GM12878 (cell line): ENCODE measurements around the gene VEGFB. TPM values are rescaled to one million over a fixed set of nuclear protein-coding genes. Genes with fewer than 3 reads are reported as not detected.

Experiments
- ATAC-seq: fragments of 200-7000 bp; cut with Tn5 transposase; 3 replicates; pipeline ENCODE4 v1.9.1; 2020; ENCODE audit warnings: mild to moderate bottlenecking, moderate library complexity
- BruUV-seq: library from RNA; stranded (reverse); fragments of 400-500 nt; replicated peaks from 2 replicates; lab custom pipeline; 2021; lab: Mats Ljungman, UMichigan
- CTCF ChIA-PET: fragments of 300-600 bp; sonication (Branson Sonifier 250); formaldehyde crosslinking; extraction: SDS; loops from one replicate; lab custom pipeline; 2021; ENCODE audit warnings: inconsistent platforms; lab: Yijun Ruan, JAX
- POLR2A ChIA-PET: fragments of 350-600 bp; formaldehyde crosslinking; extraction: SDS; loops from one replicate; lab custom pipeline; 2021; ENCODE audit warnings: inconsistent platforms; lab: Charles Lee
- RAD21 ChIA-PET: fragments of 300-600 bp; sonication (Branson Sonifier 250); formaldehyde crosslinking; loops from one replicate; lab custom pipeline; 2023; ENCODE audit warnings: antibody characterized with exemption; ENCODE audit not compliant: unreplicated experiment; lab: Charles Lee
- SMC1A ChIA-PET: fragments of 300-600 bp; sonication (Branson Sonifier 250); formaldehyde crosslinking; loops from one replicate; lab custom pipeline; 2023; ENCODE audit not compliant: unreplicated experiment, uncharacterized antibody; lab: Charles Lee
- DNase-seq: peaks from one replicate; pipeline ENCODE4 v3.0.0-alpha.2; 2011; ENCODE audit warnings: low read depth, low spot score
- FAIRE-seq: peaks from 3 replicates; lab custom pipeline; 2011; peaks lifted over from hg19 to GRCh38; lab: Jason Lieb, UNC
- H2AFZ ChIP-seq: 2 replicates; pipeline ENCODE4 v1.6.0; 2011; ENCODE audit warnings: low read depth, low read length, control low read depth; ENCODE audit not compliant: control insufficient read depth
- H3K27ac ChIP-seq: 2 replicates; pipeline ENCODE4 v1.5.1; 2011; ENCODE audit warnings: control low read depth; ENCODE audit not compliant: control insufficient read depth, insufficient read depth
- H3K27me3 ChIP-seq, 2 experiments: replicated peaks in 1 of 2; 2 replicates each; pipeline versions ENCODE4 v1.6.0 to v1.6.1; 2011; ENCODE audit warnings: low read length in 1 of 2; ENCODE audit not compliant: control insufficient read depth in 2 of 2, insufficient read depth in 2 of 2
- H3K36me3 ChIP-seq, 2 experiments: 2 replicates each; pipeline ENCODE4 v1.5.1; 2011; ENCODE audit warnings: low read length in 1 of 2; ENCODE audit not compliant: control insufficient read depth in 2 of 2, insufficient read depth in 2 of 2
- H3K4me1 ChIP-seq: 2 replicates; pipeline ENCODE4 v1.6.1; 2011; ENCODE audit warnings: mild to moderate bottlenecking, low read length, moderate library complexity, mixed read lengths; ENCODE audit not compliant: control insufficient read depth, insufficient read depth
- H3K4me2 ChIP-seq: 2 replicates; pipeline ENCODE4 v1.6.0; 2011; ENCODE audit warnings: control low read depth; ENCODE audit not compliant: control insufficient read depth, insufficient read depth
- H3K4me3 ChIP-seq: fragments of 200-600 bp; sonication (generic); 2 replicates; pipeline ENCODE4 v1.5.1; 2016
- H3K79me2 ChIP-seq: 2 replicates; pipeline ENCODE4 v1.6.0; 2011; ENCODE audit warnings: low read length; ENCODE audit not compliant: control insufficient read depth, insufficient read depth
- H3K9ac ChIP-seq: 2 replicates; pipeline ENCODE4 v1.8.0; 2011; ENCODE audit warnings: low read length, control low read depth, mixed read lengths; ENCODE audit not compliant: control insufficient read depth, insufficient read depth
- H3K9me3 ChIP-seq: replicated peaks from 3 replicates; pipeline ENCODE4 v1.5.1; 2011; ENCODE audit warnings: mild to moderate bottlenecking, low read length; ENCODE audit not compliant: control insufficient read depth, insufficient read depth
- H4K20me1 ChIP-seq: 2 replicates; pipeline ENCODE4 v1.6.0; 2011; ENCODE audit not compliant: control insufficient read depth, insufficient read depth
- E4F1 ChIP-seq: fragments of 450-650 bp; IDR thresholded peaks from 2 replicates; pipeline ENCODE4 v1.6.1; 2018; ENCODE audit warnings: borderline replicate concordance, mild to moderate bottlenecking; ENCODE audit not compliant: partially characterized antibody
- IKZF1 ChIP-seq: fragments of 450-650 bp; conservative IDR thresholded peaks from 2 replicates; pipeline ENCODE4 v1.6.1; 2017; ENCODE audit warnings: antibody characterized with exemption, mild to moderate bottlenecking
- IKZF2 ChIP-seq, 2 experiments: fragments of 450-650 bp; IDR thresholded peaks; 2 replicates each; pipeline ENCODE4 v1.6.1; 2017; ENCODE audit warnings: mild to moderate bottlenecking in 2 of 2, moderate library complexity in 2 of 2
- IRF3 ChIP-seq: fragments of 450-650 bp; IDR thresholded peaks from 2 replicates; pipeline ENCODE4 v1.6.1; 2014; ENCODE audit warnings: mild to moderate bottlenecking
- JUNB ChIP-seq: IDR thresholded peaks from 2 replicates; pipeline ENCODE4 v1.6.1; 2016; ENCODE audit warnings: antibody characterized with exemption, mild to moderate bottlenecking
- NRF1 ChIP-seq: conservative IDR thresholded peaks from 2 replicates; pipeline ENCODE4 v1.6.1; 2011; ENCODE audit warnings: mild to moderate bottlenecking, low read depth, low read length, improper control_type of control experiment
- POLR2AphosphoS5 ChIP-seq: IDR thresholded peaks from 2 replicates; pipeline ENCODE4 v1.6.1; 2011; ENCODE audit warnings: mild to moderate bottlenecking, low read length, inconsistent platforms
- PRDM15 ChIP-seq: fragments of 450-650 bp; formaldehyde crosslinking; IDR thresholded peaks from 2 replicates; pipeline ENCODE4 v1.4.0; 2020; ENCODE audit warnings: mild to moderate bottlenecking, moderate library complexity
- TARDBP ChIP-seq: IDR thresholded peaks from 2 replicates; pipeline ENCODE4 v1.6.1; 2016; ENCODE audit warnings: borderline replicate concordance
- YBX1 ChIP-seq: fragments of 450-650 bp; IDR thresholded peaks from 2 replicates; pipeline ENCODE4 v1.6.1; 2016; ENCODE audit warnings: antibody characterized with exemption
- YY1 ChIP-seq: IDR thresholded peaks from 2 replicates; pipeline ENCODE4 v1.6.1; 2011; ENCODE audit warnings: low read depth, mild to moderate bottlenecking, low read length
- ZNF687 ChIP-seq: fragments of 450-650 bp; IDR thresholded peaks from 2 replicates; pipeline ENCODE4 v1.6.1; 2017; ENCODE audit warnings: mild to moderate bottlenecking, moderate library complexity
- WGBS: methylation state at CpG from one replicate; pipeline ENCODE4 v1.1.6; 2016; ENCODE audit warnings: low lambda C conversion rate; ENCODE audit not compliant: insufficient replicate concordance, insufficient coverage; ENCODE audit errors: missing lambda C conversion rate; 5-methylcytosine and 5-hydroxymethylcytosine counted together
- in situ Hi-C: fragments of 300-500 bp; cut with MboI; formaldehyde crosslinking; loops from 9 replicates; pipeline ENCODE4 v1.14.3; 2018; ENCODE audit warnings: mixed read lengths
- intact Hi-C: fragments of 100-400 bp; cut with micrococcal nuclease; formaldehyde crosslinking; loops from one replicate; pipeline ENCODE4 v1.14.2; 2022; ENCODE audit not compliant: unreplicated experiment
- polyA plus RNA-seq, 11 experiments: library from polyadenylated mRNA; depleted of rRNA in 4 of 11; unstranded in 6 of 11; stranded (reverse) in 5 of 11; fragments of >200 nt; fragmentation: Nextera tagmentation in 4 of 11; fragmentation: Illumina TruSeq in 1 of 11; extraction: Ambion mirVana in 4 of 11; extraction: Trizol in 1 of 11; gene quantifications; 1 replicate in 1 of 11; 2 replicates in 10 of 11; pipeline versions ENCODE4 v1.2.1 to v1.2.3, GENCODE V29; 2011 to 2016; ENCODE audit warnings: inconsistent platforms in 2 of 11, missing spikeins in 2 of 11, low read depth in 1 of 11
- total RNA-seq, 4 experiments: library from RNA; depleted of rRNA in 3 of 4; stranded (reverse); fragments of >200 nt in 3 of 4; fragmentation: Illumina TruSeq in 1 of 4; extraction: Trizol in 1 of 4; gene quantifications; 2 replicates each; pipeline versions ENCODE4 v1.2.1 to v1.2.3, GENCODE V29; 2013 to 2021

The VEGFB gene
- total and polyA plus RNA-seq, 10 of the 15 experiments (the other 5 are each of a cell fraction or from before 2014, with no cell fraction given) = 7.0 to 75.8 (median 20.3) TPM

GRCh38 chr11:64220271-64220670 lies 14.1 kb upstream of the VEGFB start:
- ChIA-PET RAD21 (interaction anchor here (0.6 kb wide), 1 partner anchor 16 kb away, joined by 3 read pairs; no protein-coding TSS in a partner anchor), POLR2A (interaction anchor here (1.0 to 2.6 kb wide), 2 partner anchors 10 to 14 kb away, joined by 3 to 11 read pairs; partner anchors contain the start of gene FERMT3), CTCF (interaction anchor here (4.2 kb wide), 1 partner anchor 15 kb away, joined by 14 read pairs; the partner anchor contains the start of gene FERMT3), SMC1A (no interaction called here)
- FAIRE-seq (no peak), DNase-seq (no peak), ATAC-seq (no peak)
- 97% methylated on average over 16 of the region's 17 CpGs for WGBS
- H2AFZ ChIP-seq = no peak overlapping the region
- H3K4me3 ChIP-seq = no peak overlapping the region
- H3K4me2 ChIP-seq = no peak overlapping the region
- H3K9me3 ChIP-seq = no peaks in the 10 kb centered on the region
- no peaks in the 10 kb centered on the region for H3K27me3 ChIP-seq
- TF ChIP-seq IKZF1 (no peak), IRF3 (no peak), POLR2AphosphoS5 (no peak), TARDBP (no peak), YBX1 (no peak), YY1 (no peak), NRF1 (no peak), JUNB (no peak), PRDM15 (CRISPR knock-in tag) (no peak), ZNF687 (no peak), IKZF2 (IDR thresholded peaks at IDR 0.05) (no peak), E4F1 (no peak)
- in situ Hi-C loops (no loop called here), intact Hi-C loops (no loop called here)
- BruUV-seq = no TSS peak
- H3K36me3 ChIP-seq = peaks cover 27 to 30% of the 10 kb centered on the region in 2 experiments
- H3K27ac ChIP-seq = no peak overlapping the region
- peaks cover 6% of the 10 kb centered on the region for H3K79me2 ChIP-seq
- no peaks in the 10 kb centered on the region for H4K20me1 ChIP-seq
- peaks cover 3% of the 10 kb centered on the region; the same call in 1 of the 2 replicates for H3K4me1 ChIP-seq
- no peak overlapping the region for H3K9ac ChIP-seq
